Gastroesophageal sphincter (tissue), 4 donors: Measurements from ENCODE around the gene ARPP21. TPM values are rescaled to one million over a fixed set of nuclear protein-coding genes. Genes with fewer than 3 reads are reported as not detected.

ENCODE experiments used
- ATAC-seq: fragments of 150-250 bp; one replicate; pipeline ENCODE4 v1.9.1; 2016; ENCODE audit warnings: mild to moderate bottlenecking, moderate library complexity
- H3K27ac ChIP-seq, 4 donors: fragments of 200-600 bp; sonication (generic) in 3 of 4; 1 replicate in 3 of 4; 2 replicates in 1 of 4; pipeline ENCODE4 v1.5.1; 2016 to 2019
- H3K27me3 ChIP-seq: fragments of 200-600 bp; sonication (generic); one replicate; pipeline ENCODE4 v1.5.1; 2019
- H3K36me3 ChIP-seq, 2 donors: fragments of 200-600 bp; sonication (generic); one replicate each; pipeline ENCODE4 v1.5.1; 2019; ENCODE audit warnings: control low read depth in 1 of 2
- H3K4me1 ChIP-seq, 3 donors: fragments of 200-600 bp; sonication (generic); 1 replicate in 2 of 3; 2 replicates in 1 of 3; pipeline ENCODE4 v1.5.1; 2016 to 2019; ENCODE audit warnings: control low read depth in 2 of 3
- H3K4me3 ChIP-seq, 2 donors: fragments of 200-600 bp; sonication (generic); one replicate each; pipeline ENCODE4 v1.5.1; 2019; ENCODE audit warnings: mild to moderate bottlenecking in 1 of 2, moderate library complexity in 1 of 2
- H3K9me3 ChIP-seq, 3 donors: fragments of 200-600 bp; sonication (generic); one replicate each; pipeline ENCODE4 v1.5.1; 2017 to 2019; ENCODE audit warnings: control low read depth in 2 of 3
- CTCF ChIP-seq, 4 experiments: fragments of 200-600 bp in 2 of 4; fragments of 450-650 bp in 2 of 4; sonication (generic) in 1 of 4; IDR thresholded peaks; one replicate each; pipeline ENCODE4 v1.5.1; 2017 to 2019; ENCODE audit warnings: antibody characterized with exemption in 4 of 4, mild to moderate bottlenecking in 2 of 4, moderate library complexity in 2 of 4
- EP300 ChIP-seq: sonication (generic); formaldehyde crosslinking; IDR thresholded peaks from one replicate; pipeline ENCODE4 v1.6.1; 2017; ENCODE audit warnings: antibody characterized with exemption, mild to moderate bottlenecking
- POLR2A ChIP-seq, 2 donors: fragments of 450-650 bp; IDR thresholded peaks; one replicate each; pipeline ENCODE4 v1.6.1; 2017; ENCODE audit warnings: antibody characterized with exemption in 2 of 2, mild to moderate bottlenecking in 2 of 2, moderate library complexity in 1 of 2
- POLR2AphosphoS5 ChIP-seq: sonication (generic); formaldehyde crosslinking; IDR thresholded peaks from one replicate; pipeline ENCODE4 v1.6.1; 2017; ENCODE audit warnings: antibody characterized with exemption
- WGBS, 2 donors: methylation state at CpG; one replicate each; pipeline ENCODE4 v1.1.5; 2018; ENCODE audit warnings: low coverage in 1 of 2; 5-methylcytosine and 5-hydroxymethylcytosine counted together
- total RNA-seq, 4 donors: library from RNA; depleted of rRNA; stranded (reverse); fragments of >200 nt; gene quantifications; one replicate each; pipeline ENCODE4 v1.1.0, GENCODE V29; 2016

The ARPP21 gene
- total RNA-seq, 4 donors from 2014 or later = 0.15 to 1.5 (median 0.78) TPM

- no peaks in the 10 kb centered on the region for H3K9me3 ChIP-seq
- WGBS, 2 donors = 86 to 90% methylated on average over 1 to 2 of the region's 2 CpGs
- H3K4me1 ChIP-seq = no peaks in the 10 kb centered on the region
- TF ChIP-seq CTCF (IDR thresholded peaks at IDR 0.05) (no peak), POLR2A (IDR thresholded peaks at IDR 0.05) (no peak), POLR2AphosphoS5 (no peak), EP300 (no peak)
- H3K27ac ChIP-seq = no peak overlapping the region
- ATAC-seq = no peak
- H3K4me3 ChIP-seq = no peak overlapping the region
- no peaks in the 10 kb centered on the region for H3K36me3 ChIP-seq
- peaks cover 7% of the 10 kb centered on the region for H3K27me3 ChIP-seq
These were observed 94.5 kb downstream of the ARPP21 start for GRCh38 chr3:35733864-35734263.

GRCh38 chr3:35737080-35737479 lies 97.8 kb downstream of the ARPP21 start:
- no peak for ATAC-seq
- H3K27me3 ChIP-seq = peaks cover 7% of the 10 kb centered on the region
- TF ChIP-seq CTCF (IDR thresholded peaks at IDR 0.05) = no peak
- TF ChIP-seq POLR2AphosphoS5 = no peak
- no peak for TF ChIP-seq POLR2A (IDR thresholded peaks at IDR 0.05)
- no peak for TF ChIP-seq EP300
- H3K4me3 ChIP-seq = no peak overlapping the region
- H3K36me3 ChIP-seq = no peaks in the 10 kb centered on the region
- 75 to 100% methylated on average over 1 of the region's 6 CpGs for WGBS, 2 donors
- H3K9me3 ChIP-seq = no peaks in the 10 kb centered on the region
- H3K27ac ChIP-seq = no peak overlapping the region
- no peaks in the 10 kb centered on the region for H3K4me1 ChIP-seq

- Histone ChIP-seq H3K36me3 (no peaks in the 10 kb centered on the region), H3K27ac (no peak overlapping the region), H3K4me1 (no peaks in the 10 kb centered on the region), H3K27me3 (peaks cover 7% of the 10 kb centered on the region), H3K9me3 (no peaks in the 10 kb centered on the region), H3K4me3 (no peak overlapping the region)
- no peak for ATAC-seq
- 93 to 100% methylated on average over 2 to 4 of the region's 4 CpGs for WGBS, 2 donors
- no peak for TF ChIP-seq CTCF (IDR thresholded peaks at IDR 0.05)
These were observed 98.2 kb downstream of the ARPP21 start for GRCh38 chr3:35737527-35737926.

DNA sequence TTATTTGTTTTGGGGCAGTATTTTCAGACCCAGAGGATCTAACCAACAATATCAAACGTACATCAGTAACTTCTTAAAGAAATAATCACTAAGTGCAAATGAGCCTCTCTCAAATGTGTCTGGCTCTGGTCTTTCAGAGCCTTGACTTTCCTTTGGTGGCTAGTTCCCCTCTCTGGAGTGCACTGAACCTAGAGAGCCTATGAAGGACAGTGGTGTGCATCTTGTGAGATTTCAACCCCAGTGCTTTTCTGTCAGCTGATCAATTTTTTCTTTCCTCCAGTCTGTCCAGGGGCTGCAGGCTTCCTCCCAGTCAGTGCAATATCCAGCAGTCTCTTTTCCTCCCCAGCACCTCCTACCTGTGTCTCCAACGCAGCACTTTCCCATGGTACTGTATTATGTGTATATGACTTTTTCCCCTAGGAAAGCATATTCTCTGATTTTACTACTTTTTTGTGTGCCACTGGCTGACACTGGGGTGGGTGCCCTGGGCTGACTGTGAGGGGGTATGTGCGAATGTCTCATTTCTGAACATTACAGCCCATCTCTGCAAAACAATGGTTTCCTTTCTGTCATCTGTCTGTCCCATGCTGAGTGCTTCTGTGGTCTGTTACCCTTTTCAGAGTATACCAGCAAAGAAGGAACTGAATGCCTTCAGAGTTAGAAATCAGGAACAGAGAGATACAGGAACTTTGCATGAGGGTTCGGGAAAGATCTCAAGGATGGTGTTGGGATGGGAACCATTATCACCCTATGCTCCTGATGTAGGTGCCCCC lies 98.8 kb downstream of the ARPP21 start:
- H3K36me3 ChIP-seq = no peaks in the 10 kb centered on the region
- H3K4me3 ChIP-seq = no peak overlapping the region
- no peak for ATAC-seq
- 64 to 82% methylated on average over 2 of the region's 4 CpGs for WGBS, 2 donors
- TF ChIP-seq POLR2AphosphoS5 = no peak
- no peak for TF ChIP-seq CTCF (IDR thresholded peaks at IDR 0.05)
- no peak for TF ChIP-seq POLR2A (IDR thresholded peaks at IDR 0.05)
- TF ChIP-seq EP300 = no peak
- peaks cover 7% of the 10 kb centered on the region for H3K27me3 ChIP-seq
- H3K27ac ChIP-seq = no peak overlapping the region
- no peaks in the 10 kb centered on the region for H3K4me1 ChIP-seq
- no peaks in the 10 kb centered on the region for H3K9me3 ChIP-seq

- WGBS, 2 donors = 61 to 76% methylated on average over 5 of the region's 5 CpGs
- Histone ChIP-seq H3K27me3 (peaks cover 12% of the 10 kb centered on the region), H3K27ac (no peak overlapping the region), H3K9me3 (no peaks in the 10 kb centered on the region), H3K36me3 (no peaks in the 10 kb centered on the region), H3K4me3 (no peak overlapping the region), H3K4me1 (no peaks in the 10 kb centered on the region)
- ATAC-seq = no peak
- no peak for TF ChIP-seq POLR2AphosphoS5
- TF ChIP-seq POLR2A (IDR thresholded peaks at IDR 0.05) = no peak
- no peak for TF ChIP-seq CTCF (IDR thresholded peaks at IDR 0.05)
- no peak for TF ChIP-seq EP300
These were observed 100.0 kb downstream of the ARPP21 start for GRCh38 chr3:35739181-35739809.
